ENCODE data around the gene MED13L. TPM values are rescaled to one million over a fixed set of nuclear protein-coding genes. Genes with fewer than 3 reads are reported as not detected.

MED13L gene
- total RNA-seq, 5 donors from 2014 or later (not counting 1 experiment from before 2014, with no cell fraction given): 126 to 216 (median 133) TPM

GRCh38 chr12:116265351-116266147 lies 11.9 kb downstream of the MED13L start:
- no peak overlapping the region for H3K27ac ChIP-seq (ENCODE audit: low read length)
- H3K27ac Mint-ChIP-seq: no peak overlapping the region
- DNase-seq (no peak), ATAC-seq (replicated peaks in 1 of 4) (no peak)
- no peaks in the 10 kb centered on the region for H3K9me3 ChIP-seq
- H3K27me3 Mint-ChIP-seq: no peaks in the 10 kb centered on the region
- no peaks in the 10 kb centered on the region for H3K27me3 ChIP-seq (replicated peaks in 1 of 2; ENCODE audit: control insufficient read depth in 2 of 2, extremely low read depth in 1 of 2, insufficient read depth in 2 of 2, low read length in 1 of 2)
- H3K4me3 ChIP-seq (ENCODE audit: control insufficient read depth in 1 of 2, extremely low read depth in 1 of 2, low read length in 1 of 2): no peak overlapping the region
- peaks cover 39 to 46% (median 45%) of the 10 kb centered on the region in 3 donors for H3K4me1 Mint-ChIP-seq
- CTCF ChIA-PET: no interaction called here
- no peaks in the 10 kb centered on the region for H3K9me3 Mint-ChIP-seq
- WGBS (ENCODE audit: insufficient coverage): 100% methylated on average over 5 of the region's 7 CpGs
- POLR2A ChIA-PET: interaction anchor here in 1 of 2 donors (0.6 kb wide), 2 partner anchors 227 to 311 kb away, joined by 3 to 4 read pairs; no protein-coding TSS in a partner anchor
- no peak overlapping the region for H3K4me3 Mint-ChIP-seq
- H3K36me3 ChIP-seq (ENCODE audit: control insufficient read depth in 2 of 2, extremely low read depth in 1 of 2, insufficient read depth in 1 of 2, low read length in 1 of 2): no peaks in the 10 kb centered on the region
- no peaks in the 10 kb centered on the region for H3K36me3 Mint-ChIP-seq
- H3K4me1 ChIP-seq (ENCODE audit: control insufficient read depth in 1 of 2, extremely low read depth in 1 of 2, insufficient read depth in 2 of 2, low read length in 2 of 2): peaks cover 22 to 45% of the 10 kb centered on the region in 2 experiments

- DNase-seq (no peak), ATAC-seq (replicated peaks in 1 of 4) (no peak)
- H3K27ac ChIP-seq (ENCODE audit: low read length): no peak overlapping the region
- H3K4me3 ChIP-seq (ENCODE audit: control insufficient read depth in 1 of 2, extremely low read depth in 1 of 2, low read length in 1 of 2): no peak overlapping the region
- Mint-ChIP-seq H3K27me3 (no peaks in the 10 kb centered on the region), H3K36me3 (no peaks in the 10 kb centered on the region), H3K4me1 (peaks cover 39 to 47% (median 45%) of the 10 kb centered on the region in 3 donors), H3K4me3 (peak overlapping the region in 1 of 3 donors; percentile 11), H3K27ac (peak overlapping the region; percentile 5 to 23), H3K9me3 (no peaks in the 10 kb centered on the region)
- CTCF ChIA-PET: interaction anchor here in 1 of 2 donors (0.6 to 1.4 kb wide), 4 partner anchors 8 to 17 kb away, joined by 3 to 4 read pairs (median 4); no protein-coding TSS in a partner anchor
- no peaks in the 10 kb centered on the region for H3K9me3 ChIP-seq
- no peaks in the 10 kb centered on the region for H3K36me3 ChIP-seq (ENCODE audit: control insufficient read depth in 2 of 2, extremely low read depth in 1 of 2, insufficient read depth in 1 of 2, low read length in 1 of 2)
- POLR2A ChIA-PET: no interaction called here
- H3K4me1 ChIP-seq (ENCODE audit: control insufficient read depth in 1 of 2, extremely low read depth in 1 of 2, insufficient read depth in 2 of 2, low read length in 2 of 2): peaks cover 18 to 50% of the 10 kb centered on the region in 2 experiments
- no peaks in the 10 kb centered on the region for H3K27me3 ChIP-seq (replicated peaks in 1 of 2; ENCODE audit: control insufficient read depth in 2 of 2, extremely low read depth in 1 of 2, insufficient read depth in 2 of 2, low read length in 1 of 2)
- WGBS (ENCODE audit: insufficient coverage): 50% methylated on average over 1 of the region's 2 CpGs
These were observed 12.9 kb downstream of the MED13L start for GRCh38 chr12:116264525-116265070.

GRCh38 chr12:116263844-116264243 lies 13.6 kb downstream of the MED13L start:
- H3K9me3 ChIP-seq: no peaks in the 10 kb centered on the region
- 100% methylated on average over 2 of the region's 2 CpGs for WGBS (ENCODE audit: insufficient coverage)
- no peaks in the 10 kb centered on the region for H3K36me3 ChIP-seq (ENCODE audit: control insufficient read depth in 2 of 2, extremely low read depth in 1 of 2, insufficient read depth in 1 of 2, low read length in 1 of 2)
- H3K27ac Mint-ChIP-seq: peak overlapping the region in 1 of 2 donors; percentile 40
- H3K27ac ChIP-seq (ENCODE audit: low read length): no peak overlapping the region
- ATAC-seq (replicated peaks in 1 of 4) (no peak), DNase-seq (no peak)
- H3K4me1 ChIP-seq (ENCODE audit: control insufficient read depth in 1 of 2, extremely low read depth in 1 of 2, insufficient read depth in 2 of 2, low read length in 2 of 2): peaks cover 18 to 53% of the 10 kb centered on the region in 2 experiments
- no peaks in the 10 kb centered on the region for H3K9me3 Mint-ChIP-seq
- peak overlapping the region in 1 of 3 donors; percentile 4 for H3K4me3 Mint-ChIP-seq
- H3K4me3 ChIP-seq (ENCODE audit: control insufficient read depth in 1 of 2, extremely low read depth in 1 of 2, low read length in 1 of 2): no peak overlapping the region
- CTCF ChIA-PET: interaction anchor here in 1 of 2 donors (1.4 kb wide), 1 partner anchor 16 kb away, joined by 4 read pairs; no protein-coding TSS in a partner anchor
- H3K36me3 Mint-ChIP-seq: no peaks in the 10 kb centered on the region
- no peaks in the 10 kb centered on the region for H3K27me3 ChIP-seq (replicated peaks in 1 of 2; ENCODE audit: control insufficient read depth in 2 of 2, extremely low read depth in 1 of 2, insufficient read depth in 2 of 2, low read length in 1 of 2)
- POLR2A ChIA-PET: no interaction called here
- peaks cover 37 to 47% (median 42%) of the 10 kb centered on the region in 3 donors for H3K4me1 Mint-ChIP-seq
- no peaks in the 10 kb centered on the region for H3K27me3 Mint-ChIP-seq

- no peak overlapping the region for H3K4me3 ChIP-seq (ENCODE audit: control insufficient read depth in 1 of 2, extremely low read depth in 1 of 2, low read length in 1 of 2)
- Mint-ChIP-seq H3K4me1 (peaks cover 37 to 47% (median 46%) of the 10 kb centered on the region in 3 donors), H3K9me3 (no peaks in the 10 kb centered on the region), H3K27ac (peak overlapping the region in 1 of 2 donors; percentile 40), H3K36me3 (no peaks in the 10 kb centered on the region), H3K4me3 (peak overlapping the region in 1 of 3 donors; percentile 4), H3K27me3 (no peaks in the 10 kb centered on the region)
- POLR2A ChIA-PET: no interaction called here
- CTCF ChIA-PET: no interaction called here
- H3K36me3 ChIP-seq (ENCODE audit: control insufficient read depth in 2 of 2, extremely low read depth in 1 of 2, insufficient read depth in 1 of 2, low read length in 1 of 2): no peaks in the 10 kb centered on the region
- no peaks in the 10 kb centered on the region for H3K9me3 ChIP-seq
- no peaks in the 10 kb centered on the region for H3K27me3 ChIP-seq (replicated peaks in 1 of 2; ENCODE audit: control insufficient read depth in 2 of 2, extremely low read depth in 1 of 2, insufficient read depth in 2 of 2, low read length in 1 of 2)
- no peak overlapping the region for H3K27ac ChIP-seq (ENCODE audit: low read length)
- WGBS (ENCODE audit: insufficient coverage): no CpG with 5 or more reads among the region's 1 CpG
- H3K4me1 ChIP-seq (ENCODE audit: control insufficient read depth in 1 of 2, extremely low read depth in 1 of 2, insufficient read depth in 2 of 2, low read length in 2 of 2): peaks cover 21 to 53% of the 10 kb centered on the region in 2 experiments
- no peak for ATAC-seq (replicated peaks in 1 of 4)
- no peak for DNase-seq
These were observed 14.1 kb downstream of the MED13L start for GRCh38 chr12:116263431-116263830.

- Histone ChIP-seq H3K4me3 (ENCODE audit: control insufficient read depth in 1 of 2, extremely low read depth in 1 of 2, low read length in 1 of 2) (no peak overlapping the region), H3K27ac (ENCODE audit: low read length) (no peak overlapping the region), H3K4me1 (ENCODE audit: control insufficient read depth in 1 of 2, extremely low read depth in 1 of 2, insufficient read depth in 2 of 2, low read length in 2 of 2) (peaks cover 24 to 51% of the 10 kb centered on the region in 2 experiments), H3K27me3 (replicated peaks in 1 of 2; ENCODE audit: control insufficient read depth in 2 of 2, extremely low read depth in 1 of 2, insufficient read depth in 2 of 2, low read length in 1 of 2) (no peaks in the 10 kb centered on the region), H3K36me3 (ENCODE audit: control insufficient read depth in 2 of 2, extremely low read depth in 1 of 2, insufficient read depth in 1 of 2, low read length in 1 of 2) (no peaks in the 10 kb centered on the region), H3K9me3 (no peaks in the 10 kb centered on the region)
- Mint-ChIP-seq H3K4me1 (peaks cover 43 to 53% (median 52%) of the 10 kb centered on the region in 3 donors), H3K27me3 (no peaks in the 10 kb centered on the region), H3K27ac (peak overlapping the region in 1 of 2 donors; percentile 8), H3K36me3 (no peaks in the 10 kb centered on the region), H3K9me3 (no peaks in the 10 kb centered on the region), H3K4me3 (no peak overlapping the region)
- WGBS (ENCODE audit: insufficient coverage): 80% methylated on average over 1 of the region's 2 CpGs
- ChIA-PET POLR2A (interaction anchor here (0.5 to 1.0 kb wide), 2 partner anchors 10 to 16 kb away, joined by 4 to 5 read pairs; no protein-coding TSS in a partner anchor), CTCF (interaction anchor here in 1 of 2 donors (0.6 kb wide), 1 partner anchor 123 kb away, joined by 3 read pairs; no protein-coding TSS in a partner anchor)
- DNase-seq: no peak
- no peak for ATAC-seq (replicated peaks in 1 of 4)
These were observed 14.8 kb downstream of the MED13L start for GRCh38 chr12:116262741-116263140.

- WGBS (ENCODE audit: insufficient coverage): 76% methylated on average over 3 of the region's 4 CpGs
- CTCF ChIA-PET: interaction anchor here (0.6 to 1.2 kb wide), 3 partner anchors 20 to 278 kb away, joined by 3 to 7 read pairs (median 7); no protein-coding TSS in a partner anchor
These were observed 15.9 kb downstream of the MED13L start for GRCh38 chr12:116261525-116262100.

More at GRCh38 chr12:116261525-116262100, 15.9 kb downstream of the MED13L start:
- POLR2A ChIA-PET: no interaction called here
- no peak for DNase-seq
- H3K9me3 ChIP-seq: no peaks in the 10 kb centered on the region
- Mint-ChIP-seq H3K4me3 (peak overlapping the region in 1 of 3 donors; percentile 15), H3K9me3 (no peaks in the 10 kb centered on the region), H3K27ac (no peak overlapping the region), H3K27me3 (no peaks in the 10 kb centered on the region), H3K36me3 (no peaks in the 10 kb centered on the region), H3K4me1 (peaks cover 54 to 63% (median 60%) of the 10 kb centered on the region in 3 donors)
- H3K27ac ChIP-seq (ENCODE audit: low read length): no peak overlapping the region
- peak in 1 of 4 experiments; percentile 20 for ATAC-seq (replicated peaks in 1 of 4)
- peaks cover 24 to 48% of the 10 kb centered on the region in 2 experiments for H3K4me1 ChIP-seq (ENCODE audit: control insufficient read depth in 1 of 2, extremely low read depth in 1 of 2, insufficient read depth in 2 of 2, low read length in 2 of 2)
- no peaks in the 10 kb centered on the region for H3K27me3 ChIP-seq (replicated peaks in 1 of 2; ENCODE audit: control insufficient read depth in 2 of 2, extremely low read depth in 1 of 2, insufficient read depth in 2 of 2, low read length in 1 of 2)
- no peak overlapping the region for H3K4me3 ChIP-seq (ENCODE audit: control insufficient read depth in 1 of 2, extremely low read depth in 1 of 2, low read length in 1 of 2)
- no peaks in the 10 kb centered on the region for H3K36me3 ChIP-seq (ENCODE audit: control insufficient read depth in 2 of 2, extremely low read depth in 1 of 2, insufficient read depth in 1 of 2, low read length in 1 of 2)

All from T-cell (primary cell).